GM18873 (cell line): Measurements from ENCODE around the gene LGR4.
A peak's percentile ranks its signal among the peaks of the same experiment; 100 is the strongest.

Experiments
- ATAC-seq: cut with Tn5 transposase; IDR thresholded peaks from one replicate; pipeline ENCODE4 v1.9.1; 2021; ENCODE audit warnings: mild to moderate bottlenecking, moderate library complexity, moderate number of reproducible peaks; ENCODE audit not compliant: unreplicated experiment, low FRiP score

Gene LGR4

GRCh38 chr11:27386181-27386845 is 86.3 kb downstream of the LGR4 start:
- no peak for ATAC-seq

DNA sequence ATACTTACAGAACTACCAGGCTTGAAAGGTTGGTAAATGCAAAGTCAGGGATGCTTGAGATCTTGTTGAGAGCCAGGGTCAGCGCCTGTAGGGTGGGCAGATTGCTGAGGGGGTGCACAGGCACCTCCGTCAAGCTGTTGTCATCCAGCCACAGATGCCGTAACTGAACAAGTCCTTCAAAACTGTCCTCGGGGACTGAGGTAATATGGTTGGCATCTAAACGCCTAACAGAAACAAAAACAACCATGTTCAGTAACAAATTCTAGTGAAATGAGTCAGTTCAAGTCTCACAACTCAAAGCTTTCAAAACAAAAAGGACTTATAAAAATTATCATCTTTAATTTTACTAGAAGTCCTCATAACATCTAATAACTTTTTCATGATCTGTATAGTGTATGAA is 87.3 kb downstream of the LGR4 start:
- no peak for ATAC-seq

DNA sequence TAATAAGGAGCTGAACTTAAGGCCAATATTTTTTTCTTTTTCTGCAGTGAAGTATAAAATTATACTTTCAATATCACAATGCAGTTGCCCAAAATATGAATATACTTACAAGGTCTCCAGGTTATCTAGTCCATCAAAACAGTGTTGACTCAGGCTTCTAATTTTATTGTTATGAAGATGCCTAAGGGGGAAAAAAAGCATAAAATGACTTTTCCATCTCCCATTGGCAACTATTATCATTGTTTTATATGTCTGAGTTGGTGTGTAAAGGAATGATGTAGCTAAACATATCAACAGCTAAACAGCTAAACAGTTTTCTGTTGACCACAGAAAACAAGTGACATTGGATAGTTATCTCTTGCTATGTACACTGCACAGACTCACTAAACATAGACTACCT is 88.4 kb downstream of the LGR4 start:
- no peak for ATAC-seq

DNA sequence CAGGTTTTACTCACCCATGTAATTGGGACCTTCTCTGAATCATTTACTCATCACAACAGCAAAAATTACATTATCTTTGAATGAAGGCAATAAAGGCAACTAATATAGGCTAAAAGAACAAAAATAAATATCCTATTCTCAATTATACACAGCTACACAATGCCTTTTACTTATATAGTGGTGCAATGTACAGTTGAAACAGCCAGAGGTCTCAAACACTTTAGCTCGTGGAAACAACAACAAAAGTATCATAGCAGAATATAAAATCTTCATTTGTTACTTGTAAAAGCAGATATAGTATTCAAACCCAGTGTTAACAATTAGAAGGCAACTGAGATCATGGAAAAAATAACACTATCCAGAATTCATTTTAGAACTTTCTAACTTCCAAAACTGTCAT is 88.9 kb downstream of the LGR4 start:
- no peak for ATAC-seq

DNA sequence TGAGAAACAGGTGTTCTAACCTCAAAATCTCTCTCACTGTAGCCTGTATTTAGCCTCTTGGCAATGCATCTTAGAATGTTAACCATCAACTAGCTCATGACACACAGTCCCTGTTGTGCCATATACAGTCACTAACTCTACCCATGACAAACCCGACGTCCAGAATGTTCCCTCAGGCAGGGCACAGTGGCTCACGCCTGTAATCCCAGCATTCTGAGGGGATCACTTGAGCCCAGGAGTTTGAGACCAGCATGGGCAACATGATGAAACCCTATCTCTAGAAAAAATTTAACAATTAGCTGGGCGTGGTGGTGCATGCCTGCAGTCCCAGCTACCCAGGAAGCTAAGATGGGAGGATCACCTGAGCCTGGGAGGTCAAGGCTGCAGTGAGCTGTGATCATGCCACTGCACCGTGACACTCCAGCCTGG is 91.3 kb downstream of the LGR4 start:
- no peak for ATAC-seq

GRCh38 chr11:27380771-27381170 is 91.8 kb downstream of the LGR4 start:
- no peak for ATAC-seq

DNA sequence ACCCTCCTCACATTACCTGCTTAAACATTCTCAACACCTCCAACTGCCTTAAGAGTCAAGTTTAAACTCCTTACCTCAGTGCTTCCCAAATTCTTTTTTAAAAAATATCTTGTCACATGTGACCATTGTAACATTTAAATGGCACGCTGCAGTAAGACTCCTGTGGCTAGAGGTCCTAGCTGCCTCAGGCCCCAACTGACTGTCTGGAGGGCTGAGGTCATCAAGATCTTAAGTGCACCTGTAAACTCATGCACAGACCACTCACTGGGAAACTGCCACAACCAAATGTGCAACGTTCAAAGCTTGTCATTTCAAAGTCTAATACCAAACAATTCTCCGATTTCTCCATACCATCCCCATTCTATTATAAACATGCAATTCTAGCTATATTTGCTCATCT is 93.1 kb downstream of the LGR4 start:
- no peak for ATAC-seq

- ATAC-seq: no peak
These were observed 97.2 kb downstream of the LGR4 start for GRCh38 chr11:27375370-27375769.

GRCh38 chr11:27373856-27374602 is 98.6 kb downstream of the LGR4 start:
- no peak for ATAC-seq

GRCh38 chr11:27373392-27373791 is 99.2 kb downstream of the LGR4 start:
- ATAC-seq: no peak

GRCh38 chr11:27372164-27372563 is 100.4 kb downstream of the LGR4 start:
- ATAC-seq: no peak

- ATAC-seq: no peak
These were observed 101.1 kb downstream of the LGR4 start for GRCh38 chr11:27371489-27371888.

- no peak for ATAC-seq
These were observed 102.2 kb downstream of the LGR4 start for GRCh38 chr11:27370374-27370773.

- no peak for ATAC-seq
These were observed 104.7 kb downstream of the LGR4 start for GRCh38 chr11:27367881-27368280.

GRCh38 chr11:27363576-27364117 is 108.9 kb downstream of the LGR4 start:
- ATAC-seq: no peak

DNA sequence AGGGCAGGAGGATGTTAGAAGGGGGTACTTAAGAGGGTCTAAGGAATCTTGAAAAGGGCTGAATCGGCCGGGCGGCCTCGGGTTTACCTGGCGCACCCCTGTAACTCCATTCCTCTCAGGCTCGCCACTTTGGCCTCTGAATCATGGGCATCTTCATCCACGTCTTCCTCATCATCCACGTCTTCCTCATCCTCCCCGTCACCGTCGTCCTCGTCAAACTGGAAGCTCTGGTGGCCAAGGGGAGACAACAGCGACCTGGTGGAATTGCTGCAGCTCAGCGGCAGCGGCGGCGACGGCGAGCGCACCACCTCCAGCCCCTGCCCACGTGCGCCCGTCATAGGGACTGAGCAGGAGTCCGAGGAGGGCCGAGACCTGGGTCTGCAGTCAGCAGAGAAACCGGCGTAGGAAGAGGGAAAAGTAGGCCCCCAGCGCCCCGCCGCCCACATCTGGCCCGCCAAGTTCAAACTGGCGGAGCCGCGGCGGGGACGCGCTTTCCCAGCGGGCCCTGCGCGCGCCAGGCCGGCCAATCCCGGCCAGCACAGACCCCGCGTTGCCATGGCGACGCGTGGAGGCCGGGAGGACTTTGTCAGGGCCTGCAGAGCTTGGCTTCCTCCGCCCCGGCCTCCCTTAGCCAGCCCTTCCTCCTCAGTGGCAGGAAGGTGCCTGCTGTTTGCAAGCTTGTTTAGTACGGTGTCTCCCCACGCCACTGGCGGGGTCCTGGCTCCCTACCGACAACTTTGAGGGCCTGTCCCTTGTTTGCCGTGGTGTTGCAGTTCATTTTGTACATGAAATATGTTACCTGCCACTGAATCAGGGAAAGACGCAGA is 109.6 kb downstream of the LGR4 start, which contains the start of gene CCDC34:
TSS of gene CCDC34 (minus strand) at position 467 of the 827 bp plus-strand sequence. CDS start at position 446, 21 bp downstream.
- ATAC-seq: peak; percentile 98

- ATAC-seq: no peak
These were observed 110.8 kb downstream of the LGR4 start for GRCh38 chr11:27361649-27362431.

DNA sequence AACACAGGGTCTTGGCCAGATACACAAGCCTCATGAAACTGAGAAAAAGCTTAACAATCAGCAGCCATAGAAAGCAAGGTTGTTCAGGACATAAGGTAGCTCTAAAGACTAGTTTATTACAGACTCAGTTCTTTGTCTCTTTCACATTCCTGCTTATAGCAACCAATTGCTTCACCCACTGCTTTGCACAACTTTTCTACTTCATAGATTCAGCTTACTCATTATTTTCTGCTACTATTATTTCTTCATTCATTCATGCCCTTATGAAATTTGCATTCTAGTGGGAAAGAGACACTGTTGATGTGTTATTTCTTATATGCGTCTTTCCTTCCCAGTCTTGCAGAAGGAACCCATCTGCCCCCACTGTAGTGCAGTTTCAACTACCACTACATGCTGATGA is 114.3 kb downstream of the LGR4 start:
- no peak for ATAC-seq

GRCh38 chr11:27357250-27357649 is 115.3 kb downstream of the LGR4 start:
- no peak for ATAC-seq

DNA sequence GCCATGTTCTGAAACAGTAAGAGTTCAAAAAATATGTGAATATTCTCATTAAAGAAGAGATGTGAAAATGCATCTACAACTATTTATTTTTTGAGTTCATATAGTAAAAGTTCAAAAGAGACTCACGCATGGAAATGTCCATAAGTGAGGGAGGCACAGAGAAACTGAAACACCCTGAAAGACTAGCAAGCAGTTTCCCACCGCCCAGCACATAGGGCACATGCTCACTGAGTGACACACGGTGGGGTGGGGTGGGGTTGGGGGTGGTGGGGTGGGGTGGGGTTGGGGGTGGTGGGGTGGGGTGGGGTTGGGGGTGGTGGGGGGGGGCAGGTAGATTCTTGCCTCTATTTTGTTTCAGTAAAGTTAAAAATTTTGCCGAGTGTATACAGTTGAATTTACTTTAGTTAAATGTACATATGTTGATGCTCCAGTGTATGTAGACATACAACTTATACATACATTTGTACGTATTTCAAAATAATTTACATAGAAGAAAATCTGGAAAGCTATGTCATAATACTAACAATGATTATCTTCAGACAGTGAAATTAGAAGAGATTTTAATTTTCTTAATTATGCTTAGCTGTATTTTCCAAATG is 115.9 kb downstream of the LGR4 start:
- ATAC-seq: no peak
